ENCODE results near the gene CDH4.

The CDH4 gene

DNA sequence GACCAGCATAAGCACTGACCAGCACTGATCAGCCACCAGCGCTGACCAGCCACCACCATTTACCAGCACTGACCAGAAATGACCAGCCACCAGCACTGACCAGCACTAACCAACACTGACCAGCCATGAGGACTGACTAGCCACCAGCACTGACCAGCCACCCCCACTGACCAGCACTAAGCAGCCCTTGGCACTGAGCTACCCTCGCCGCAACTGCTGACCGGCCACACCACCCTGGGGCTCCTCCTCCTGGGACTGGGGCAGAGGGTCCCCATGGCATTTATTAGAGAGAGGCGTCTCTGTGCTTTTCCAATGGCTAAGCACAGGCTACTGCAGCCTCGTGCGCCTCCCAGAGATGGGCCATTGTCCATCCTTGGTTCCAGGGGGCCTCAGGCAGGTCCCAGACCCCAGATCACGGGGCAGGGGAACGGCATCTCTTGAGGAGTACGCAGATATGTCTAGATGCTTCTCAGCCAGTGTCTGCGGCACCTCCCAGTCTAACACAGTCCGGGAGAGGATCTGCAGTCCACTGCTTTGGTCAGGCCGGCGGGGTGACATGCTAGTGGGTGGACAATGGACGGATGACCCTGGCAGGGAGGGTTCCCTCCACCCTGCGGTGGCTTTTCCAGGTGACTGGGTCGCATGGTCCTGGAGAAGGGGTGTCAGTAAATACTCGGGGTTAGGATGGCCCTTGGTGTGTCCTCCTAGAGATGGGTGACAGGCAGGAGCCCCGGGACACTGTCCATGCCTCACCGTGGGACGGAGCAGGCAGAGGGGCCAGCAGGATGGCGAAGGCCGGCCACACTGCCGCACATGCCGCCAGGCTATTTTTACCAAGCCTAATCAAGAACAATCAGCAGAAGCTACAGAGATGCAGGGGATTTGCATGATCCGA, 645.6 kb downstream of the CDH4 start:
- H2BK15ac ChIP-seq (ENCODE audit: low read length): no peak overlapping the region
- H3K36me3 ChIP-seq (replicated peaks in 1 of 2; ENCODE audit: control insufficient read depth in 2 of 2, insufficient read depth in 2 of 2, low read length in 2 of 2): no peaks in the 10 kb centered on the region
- peaks cover 0 to 6% of the 10 kb centered on the region in 2 donors for H3K4me1 ChIP-seq (ENCODE audit: control insufficient read depth in 2 of 2, insufficient read depth in 1 of 2, low read depth in 1 of 2, low read length in 2 of 2)
- peak overlapping the region; percentile 65 for H4K8ac ChIP-seq (ENCODE audit: low read depth, low read length)
- no peak overlapping the region for H3K27ac ChIP-seq (replicated peaks; ENCODE audit: low read length)
- no peak overlapping the region for H2BK120ac ChIP-seq (ENCODE audit: low read depth, low read length)
- no peak overlapping the region for H4K91ac ChIP-seq (ENCODE audit: low read depth, low read length, poor library complexity)
- H3K79me1 ChIP-seq (ENCODE audit: low read depth, low read length): no peaks in the 10 kb centered on the region
- no peak overlapping the region for H3K4me2 ChIP-seq (ENCODE audit: insufficient read depth, low read length, poor library complexity, severe bottlenecking)
- peak overlapping the region; percentile 5 for H2BK5ac ChIP-seq (ENCODE audit: low read length)
- H3K18ac ChIP-seq (ENCODE audit: low read length): peak overlapping the region; percentile 64
- H3K14ac ChIP-seq (ENCODE audit: low read length): peak overlapping the region; percentile 82
- peak overlapping the region; percentile 44 for H3K9ac ChIP-seq (ENCODE audit: low read depth, low read length, poor library complexity)
- peaks cover 0 to under 1% of the 10 kb centered on the region in 2 donors for H3K9me3 ChIP-seq (replicated peaks in 1 of 2; ENCODE audit: control insufficient read depth in 2 of 2, insufficient read depth in 1 of 2, low read depth in 1 of 2, low read length in 2 of 2)
- H2BK12ac ChIP-seq (ENCODE audit: low read length): peak overlapping the region; percentile 46
- H3K4me3 ChIP-seq (ENCODE audit: low read length in 2 of 2): no peak overlapping the region
- DNase-seq (ENCODE audit: low spot score): no peak
- no peak overlapping the region for H3K23ac ChIP-seq (ENCODE audit: low read depth, low read length, poor library complexity)
- H3K4ac ChIP-seq (ENCODE audit: low read length): peak overlapping the region; percentile 66
- no peak overlapping the region for H2AFZ ChIP-seq (ENCODE audit: low read length)
- H2AK5ac ChIP-seq (ENCODE audit: low read depth, low read length): peak overlapping the region; percentile 81
- WGBS, 2 donors (ENCODE audit: extremely low coverage in 2 of 2, insufficient read length in 2 of 2, insufficient replicate concordance in 1 of 2): no CpG with 5 or more reads among the region's 26 CpGs
- H3K27me3 ChIP-seq (ENCODE audit: control insufficient read depth in 3 of 3, insufficient read depth in 3 of 3, low read depth in 1 of 3, low read length in 3 of 3): peaks cover 0 to 2% (median 0%) of the 10 kb centered on the region in 3 experiments

DNA sequence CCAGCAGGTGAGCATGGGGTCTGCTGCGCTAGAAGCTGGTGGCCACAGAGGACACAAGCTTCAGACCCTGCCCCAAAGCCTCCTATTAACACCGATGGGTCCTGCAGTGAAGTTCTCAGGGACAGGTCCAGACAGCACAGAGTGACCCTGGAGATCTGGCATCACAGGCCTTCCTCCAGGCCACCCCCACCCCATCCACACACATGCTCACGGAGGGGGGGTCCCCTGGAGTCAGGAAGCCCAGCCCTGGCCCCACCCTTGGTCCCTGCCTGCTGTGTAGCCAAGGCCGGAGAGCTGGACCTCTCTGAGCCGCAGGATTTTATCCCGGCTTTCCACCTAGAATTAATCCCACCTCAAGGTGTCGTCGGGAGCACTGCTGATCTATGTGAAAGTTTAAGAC, 646.3 kb downstream of the CDH4 start:
- Histone ChIP-seq H2BK12ac (ENCODE audit: low read length) (peak overlapping the region; percentile 41), H3K4me1 (ENCODE audit: control insufficient read depth in 2 of 2, insufficient read depth in 1 of 2, low read depth in 1 of 2, low read length in 2 of 2) (peaks cover 0 to 6% of the 10 kb centered on the region in 2 donors), H3K79me1 (ENCODE audit: low read depth, low read length) (no peaks in the 10 kb centered on the region), H3K18ac (ENCODE audit: low read length) (peak overlapping the region; percentile 64), H3K36me3 (replicated peaks in 1 of 2; ENCODE audit: control insufficient read depth in 2 of 2, insufficient read depth in 2 of 2, low read length in 2 of 2) (no peaks in the 10 kb centered on the region), H3K27ac (replicated peaks; ENCODE audit: low read length) (no peak overlapping the region), H3K4ac (ENCODE audit: low read length) (no peak overlapping the region), H3K23ac (ENCODE audit: low read depth, low read length, poor library complexity) (no peak overlapping the region), H4K8ac (ENCODE audit: low read depth, low read length) (no peak overlapping the region), H3K27me3 (ENCODE audit: control insufficient read depth in 3 of 3, insufficient read depth in 3 of 3, low read depth in 1 of 3, low read length in 3 of 3) (peaks cover 0 to 2% (median 0%) of the 10 kb centered on the region in 3 experiments), H4K91ac (ENCODE audit: low read depth, low read length, poor library complexity) (no peak overlapping the region), H3K14ac (ENCODE audit: low read length) (no peak overlapping the region), H2AFZ (ENCODE audit: low read length) (no peak overlapping the region), H2AK5ac (ENCODE audit: low read depth, low read length) (no peak overlapping the region), H2BK15ac (ENCODE audit: low read length) (no peak overlapping the region), H3K4me2 (ENCODE audit: insufficient read depth, low read length, poor library complexity, severe bottlenecking) (no peak overlapping the region), H2BK5ac (ENCODE audit: low read length) (no peak overlapping the region), H3K9me3 (replicated peaks in 1 of 2; ENCODE audit: control insufficient read depth in 2 of 2, insufficient read depth in 1 of 2, low read depth in 1 of 2, low read length in 2 of 2) (no peaks in the 10 kb centered on the region), H3K4me3 (ENCODE audit: low read length in 2 of 2) (no peak overlapping the region), H3K9ac (ENCODE audit: low read depth, low read length, poor library complexity) (no peak overlapping the region), H2BK120ac (ENCODE audit: low read depth, low read length) (no peak overlapping the region)
- DNase-seq (ENCODE audit: low spot score): no peak
- WGBS, 2 donors (ENCODE audit: extremely low coverage in 2 of 2, insufficient read length in 2 of 2, insufficient replicate concordance in 1 of 2): no CpG with 5 or more reads among the region's 8 CpGs

DNA sequence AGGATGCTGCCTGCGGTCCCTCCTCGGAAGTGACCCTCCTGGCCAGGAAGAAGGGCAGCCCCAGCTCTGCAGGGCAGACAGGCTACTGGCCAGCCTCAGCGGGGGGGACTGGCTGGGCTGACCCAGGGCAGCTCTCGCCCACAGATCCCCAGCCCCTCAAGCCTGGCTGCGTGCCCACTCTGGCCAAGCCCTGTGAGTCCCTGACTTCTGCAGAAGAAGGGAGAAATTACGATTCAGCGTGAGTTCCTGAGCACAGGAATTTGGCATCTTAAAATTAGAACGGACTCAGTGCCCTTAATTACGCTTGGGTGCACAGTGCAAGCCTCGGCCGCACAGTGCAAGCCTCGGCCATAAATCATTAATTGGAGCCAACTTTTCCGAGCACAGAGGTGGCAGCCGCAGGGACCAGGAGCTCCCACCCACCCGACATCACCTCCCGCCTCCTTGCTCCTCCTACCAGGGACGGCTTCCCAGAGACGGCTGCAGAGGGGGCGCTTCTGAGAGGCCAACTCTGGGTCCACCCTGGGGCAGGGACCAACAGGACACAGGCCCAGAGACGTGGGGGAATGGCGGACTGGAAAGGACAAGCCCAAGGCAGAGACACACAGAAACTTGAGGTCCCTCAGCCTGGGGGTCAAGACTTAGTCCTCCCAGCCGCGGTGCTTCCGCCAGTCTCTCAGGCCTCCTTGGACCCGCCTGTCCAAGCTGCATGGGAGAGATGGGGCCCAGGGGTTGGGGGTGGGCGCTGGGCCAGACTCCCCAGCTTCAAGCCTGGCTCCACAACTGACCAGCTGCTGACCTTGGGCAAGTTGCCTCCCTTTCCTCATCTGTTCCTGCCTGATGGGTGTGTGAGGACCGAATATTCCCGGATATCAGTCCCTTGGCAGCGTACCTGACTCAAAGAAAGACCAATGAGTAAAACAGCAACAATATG, 648.2 kb downstream of the CDH4 start:
- Histone ChIP-seq H3K9me3 (replicated peaks in 1 of 2; ENCODE audit: control insufficient read depth in 2 of 2, insufficient read depth in 1 of 2, low read depth in 1 of 2, low read length in 2 of 2) (no peaks in the 10 kb centered on the region), H2AFZ (ENCODE audit: low read length) (no peak overlapping the region), H3K4ac (ENCODE audit: low read length) (no peak overlapping the region), H3K36me3 (replicated peaks in 1 of 2; ENCODE audit: control insufficient read depth in 2 of 2, insufficient read depth in 2 of 2, low read length in 2 of 2) (no peaks in the 10 kb centered on the region), H3K27ac (replicated peaks; ENCODE audit: low read length) (no peak overlapping the region), H2BK5ac (ENCODE audit: low read length) (no peak overlapping the region), H3K23ac (ENCODE audit: low read depth, low read length, poor library complexity) (no peak overlapping the region), H3K18ac (ENCODE audit: low read length) (peak overlapping the region; percentile 87), H3K14ac (ENCODE audit: low read length) (no peak overlapping the region), H2BK12ac (ENCODE audit: low read length) (no peak overlapping the region), H3K9ac (ENCODE audit: low read depth, low read length, poor library complexity) (peak overlapping the region; percentile 44), H2BK120ac (ENCODE audit: low read depth, low read length) (no peak overlapping the region), H2AK5ac (ENCODE audit: low read depth, low read length) (no peak overlapping the region), H4K8ac (ENCODE audit: low read depth, low read length) (no peak overlapping the region), H3K79me1 (ENCODE audit: low read depth, low read length) (no peaks in the 10 kb centered on the region), H3K4me3 (ENCODE audit: low read length in 2 of 2) (no peak overlapping the region), H3K4me2 (ENCODE audit: insufficient read depth, low read length, poor library complexity, severe bottlenecking) (no peak overlapping the region), H3K4me1 (ENCODE audit: control insufficient read depth in 2 of 2, insufficient read depth in 1 of 2, low read depth in 1 of 2, low read length in 2 of 2) (peaks cover 0 to 6% of the 10 kb centered on the region in 2 donors), H3K27me3 (ENCODE audit: control insufficient read depth in 3 of 3, insufficient read depth in 3 of 3, low read depth in 1 of 3, low read length in 3 of 3) (peaks cover 0 to 2% (median 0%) of the 10 kb centered on the region in 3 experiments), H4K91ac (ENCODE audit: low read depth, low read length, poor library complexity) (no peak overlapping the region), H2BK15ac (ENCODE audit: low read length) (no peak overlapping the region)
- no CpG with 5 or more reads among the region's 29 CpGs for WGBS, 2 donors (ENCODE audit: extremely low coverage in 2 of 2, insufficient read length in 2 of 2, insufficient replicate concordance in 1 of 2)
- DNase-seq (ENCODE audit: low spot score): no peak

- H3K9me3 ChIP-seq (replicated peaks in 1 of 2; ENCODE audit: control insufficient read depth in 2 of 2, insufficient read depth in 1 of 2, low read depth in 1 of 2, low read length in 2 of 2): no peaks in the 10 kb centered on the region
Measured at GRCh38 chr20:61900945-61901293, 648.9 kb downstream of the CDH4 start.

More at GRCh38 chr20:61900945-61901293, 648.9 kb downstream of the CDH4 start:
- no CpG with 5 or more reads among the region's 4 CpGs for WGBS, 2 donors (ENCODE audit: extremely low coverage in 2 of 2, insufficient read length in 2 of 2, insufficient replicate concordance in 1 of 2)
- H4K8ac ChIP-seq (ENCODE audit: low read depth, low read length): no peak overlapping the region
- no peak overlapping the region for H2AK5ac ChIP-seq (ENCODE audit: low read depth, low read length)
- H3K23ac ChIP-seq (ENCODE audit: low read depth, low read length, poor library complexity): no peak overlapping the region
- H3K9ac ChIP-seq (ENCODE audit: low read depth, low read length, poor library complexity): no peak overlapping the region
- H2BK120ac ChIP-seq (ENCODE audit: low read depth, low read length): no peak overlapping the region
- H3K27me3 ChIP-seq (ENCODE audit: control insufficient read depth in 3 of 3, insufficient read depth in 3 of 3, low read depth in 1 of 3, low read length in 3 of 3): peaks cover 0 to 2% (median 0%) of the 10 kb centered on the region in 3 experiments
- H3K4me2 ChIP-seq (ENCODE audit: insufficient read depth, low read length, poor library complexity, severe bottlenecking): no peak overlapping the region
- no peak overlapping the region for H3K27ac ChIP-seq (replicated peaks; ENCODE audit: low read length)
- H3K4ac ChIP-seq (ENCODE audit: low read length): no peak overlapping the region
- H3K18ac ChIP-seq (ENCODE audit: low read length): no peak overlapping the region
- no peak overlapping the region for H4K91ac ChIP-seq (ENCODE audit: low read depth, low read length, poor library complexity)
- no peaks in the 10 kb centered on the region for H3K36me3 ChIP-seq (replicated peaks in 1 of 2; ENCODE audit: control insufficient read depth in 2 of 2, insufficient read depth in 2 of 2, low read length in 2 of 2)
- H3K4me1 ChIP-seq (ENCODE audit: control insufficient read depth in 2 of 2, insufficient read depth in 1 of 2, low read depth in 1 of 2, low read length in 2 of 2): peaks cover 0 to 5% of the 10 kb centered on the region in 2 donors
- H2BK15ac ChIP-seq (ENCODE audit: low read length): no peak overlapping the region
- no peak overlapping the region for H3K14ac ChIP-seq (ENCODE audit: low read length)
- H2BK5ac ChIP-seq (ENCODE audit: low read length): no peak overlapping the region
- no peaks in the 10 kb centered on the region for H3K79me1 ChIP-seq (ENCODE audit: low read depth, low read length)
- DNase-seq (ENCODE audit: low spot score): no peak
- H2BK12ac ChIP-seq (ENCODE audit: low read length): no peak overlapping the region
- no peak overlapping the region for H2AFZ ChIP-seq (ENCODE audit: low read length)
- H3K4me3 ChIP-seq (ENCODE audit: low read length in 2 of 2): no peak overlapping the region
